GM21390 (cell line): ENCODE data around the gene RIN3.

Experiments
- ATAC-seq: cut with Tn5 transposase; IDR thresholded peaks from one replicate; pipeline ENCODE4 v1.9.1; 2021; ENCODE audit not compliant: unreplicated experiment

RIN3 gene

DNA sequence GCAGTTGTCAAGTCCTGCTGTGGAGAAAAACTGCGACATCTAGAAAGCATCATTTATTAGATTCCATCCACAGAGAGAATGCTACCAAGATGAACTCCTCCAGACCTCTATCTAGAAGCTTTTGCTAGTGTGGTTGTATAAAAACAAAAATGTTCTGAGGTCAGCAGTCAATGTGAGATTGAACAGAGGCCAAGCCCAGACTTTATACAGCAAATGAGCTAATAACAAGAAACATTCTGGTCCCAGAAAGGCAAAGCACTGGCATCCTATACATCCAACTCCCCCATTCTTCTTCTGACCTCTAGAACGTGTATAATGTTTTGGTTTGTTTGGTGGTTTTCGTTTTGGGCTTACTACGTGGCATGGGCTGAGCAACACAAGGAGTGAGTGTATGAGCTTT, 26.7 kb upstream of the RIN3 start:
- no peak for ATAC-seq

DNA sequence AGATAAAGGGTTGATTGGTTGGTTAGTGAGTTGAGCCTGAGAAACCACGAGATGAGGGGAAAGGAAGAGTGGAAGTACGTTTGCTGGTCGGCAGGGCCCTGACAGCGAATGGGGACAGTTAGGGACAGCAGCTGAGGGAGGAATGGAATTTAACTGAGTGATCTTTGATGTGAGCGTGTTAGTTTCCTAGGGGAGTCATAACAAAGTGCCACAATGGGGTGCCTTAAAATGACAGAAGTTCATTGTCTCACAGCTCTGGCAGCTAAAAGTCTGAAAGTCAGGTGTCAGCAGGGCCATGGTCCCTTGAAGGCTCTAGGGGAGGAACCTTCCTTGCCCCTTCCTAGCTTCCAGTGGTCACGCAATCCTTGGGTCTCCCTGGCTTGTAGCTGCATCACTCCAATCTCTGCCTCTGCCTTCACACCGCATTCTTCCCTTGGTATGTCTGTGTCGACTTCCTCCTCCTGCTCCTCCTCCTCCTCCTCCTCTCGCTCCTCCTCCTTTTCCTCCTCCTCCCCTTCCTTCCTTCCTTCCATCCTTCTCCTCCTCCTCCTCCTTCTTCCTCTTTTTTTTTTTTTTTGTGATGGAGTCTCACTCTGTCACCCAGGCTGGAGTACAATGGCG, 26.0 kb upstream of the RIN3 start:
- no peak for ATAC-seq

DNA sequence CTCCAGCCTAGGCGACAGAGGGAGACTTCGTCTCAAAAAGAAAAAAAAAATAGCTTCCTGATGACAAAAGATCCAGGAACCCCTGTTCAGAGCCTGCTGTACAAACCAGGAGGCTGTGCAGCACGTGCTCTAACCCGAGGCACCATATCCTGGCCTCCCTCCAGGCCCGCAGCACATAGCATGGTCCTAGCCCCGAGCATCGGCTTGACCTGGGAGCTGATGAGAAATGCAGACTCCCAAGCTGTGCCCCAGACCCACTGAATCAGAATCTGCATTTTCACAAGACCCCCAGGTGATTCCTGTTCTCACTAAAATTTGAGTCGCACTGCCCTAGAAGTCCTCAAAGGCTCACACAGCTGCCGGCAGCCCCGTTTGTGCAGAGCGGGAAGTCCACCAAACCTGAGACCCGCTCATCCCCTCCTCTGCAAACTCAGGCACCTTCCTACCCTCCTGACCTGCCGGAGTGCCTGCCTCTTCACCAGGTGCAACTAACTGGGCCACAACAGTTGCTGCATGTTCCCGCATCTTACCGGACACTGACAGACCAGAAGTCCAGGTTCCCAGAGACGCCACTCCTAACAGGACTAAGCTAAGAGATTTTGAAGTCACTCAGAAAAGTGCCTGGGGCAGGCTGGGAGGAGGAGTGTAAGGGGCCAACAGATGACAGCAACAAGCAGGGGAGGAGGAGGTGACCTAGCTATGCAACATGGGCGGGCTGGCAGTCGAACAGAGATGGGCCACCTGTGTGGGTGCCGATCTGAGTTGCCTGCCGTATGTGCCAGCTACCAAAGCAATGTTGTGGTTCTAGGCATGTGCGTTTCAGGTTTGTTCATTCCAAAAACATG, 24.0 kb upstream of the RIN3 start:
- ATAC-seq, result no peak

- no peak for ATAC-seq
Measured at GRCh38 chr14:92490239-92490959, 23.2 kb upstream of the RIN3 start.

DNA sequence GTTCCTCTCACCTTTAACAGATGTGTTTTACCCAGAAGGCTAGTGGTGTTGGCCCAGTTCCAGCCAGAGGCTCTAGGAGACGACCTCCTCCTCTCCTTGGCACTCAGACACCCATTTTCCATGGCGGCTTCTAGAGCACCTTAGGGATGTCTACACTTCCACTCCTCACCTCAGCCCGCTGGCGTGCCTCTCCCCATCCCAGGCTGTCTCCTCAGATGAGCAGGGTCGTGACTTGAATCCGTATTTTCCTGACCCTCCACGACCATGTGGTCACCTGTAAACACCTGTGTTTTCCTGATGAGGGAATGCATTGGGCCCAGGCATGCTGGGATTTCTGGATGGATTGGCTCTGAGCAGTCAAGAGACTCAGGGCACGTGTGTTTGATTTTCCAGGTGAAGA, 21.8 kb upstream of the RIN3 start:
- no peak for ATAC-seq

GRCh38 chr14:92492258-92492657, 21.3 kb upstream of the RIN3 start:
- ATAC-seq, result no peak

DNA sequence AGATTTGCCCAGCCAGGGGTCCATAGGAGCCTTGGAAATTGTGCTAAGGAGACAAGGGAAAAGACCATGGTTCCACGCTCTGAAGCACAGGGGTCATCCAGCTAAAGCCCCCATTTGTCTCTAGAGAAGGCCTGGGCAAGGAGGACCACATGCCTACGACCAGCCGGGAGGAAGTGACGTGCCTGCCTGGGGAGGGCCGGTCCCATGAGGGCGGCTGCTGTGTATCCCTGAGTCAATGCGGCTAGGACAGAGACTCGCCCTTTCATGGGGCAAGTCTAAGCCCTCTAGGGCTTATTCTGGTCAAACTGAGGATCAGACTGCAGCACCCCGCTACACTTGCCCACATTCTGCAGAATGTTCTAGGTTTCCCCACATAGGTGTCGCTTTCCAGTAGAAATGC, 20.6 kb upstream of the RIN3 start:
- no peak for ATAC-seq

DNA sequence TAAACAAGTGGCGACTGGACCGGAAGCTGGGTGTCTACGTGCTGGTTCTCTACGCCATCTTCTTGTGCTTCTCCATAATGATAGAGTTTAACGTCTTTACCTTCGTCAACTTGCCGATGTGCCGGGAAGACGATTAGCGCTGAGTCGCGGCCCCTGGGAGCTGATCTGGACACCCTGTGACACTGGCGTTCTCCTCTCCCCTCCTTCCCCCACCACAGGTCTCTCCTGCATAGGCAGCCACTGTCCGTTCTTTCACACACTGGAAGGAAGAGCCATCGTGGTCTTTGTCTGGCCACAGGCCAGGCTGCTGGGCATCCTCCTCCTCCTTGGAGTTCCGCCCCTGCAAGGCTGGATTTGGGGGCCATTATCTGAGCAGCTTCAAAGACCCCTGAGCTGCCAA, 20.1 kb upstream of the RIN3 start:
- no peak for ATAC-seq

- ATAC-seq, result peak; percentile 70
Measured at GRCh38 chr14:92494512-92494911, 19.1 kb upstream of the RIN3 start.

GRCh38 chr14:92495027-92495426, 18.6 kb upstream of the RIN3 start:
- no peak for ATAC-seq

DNA sequence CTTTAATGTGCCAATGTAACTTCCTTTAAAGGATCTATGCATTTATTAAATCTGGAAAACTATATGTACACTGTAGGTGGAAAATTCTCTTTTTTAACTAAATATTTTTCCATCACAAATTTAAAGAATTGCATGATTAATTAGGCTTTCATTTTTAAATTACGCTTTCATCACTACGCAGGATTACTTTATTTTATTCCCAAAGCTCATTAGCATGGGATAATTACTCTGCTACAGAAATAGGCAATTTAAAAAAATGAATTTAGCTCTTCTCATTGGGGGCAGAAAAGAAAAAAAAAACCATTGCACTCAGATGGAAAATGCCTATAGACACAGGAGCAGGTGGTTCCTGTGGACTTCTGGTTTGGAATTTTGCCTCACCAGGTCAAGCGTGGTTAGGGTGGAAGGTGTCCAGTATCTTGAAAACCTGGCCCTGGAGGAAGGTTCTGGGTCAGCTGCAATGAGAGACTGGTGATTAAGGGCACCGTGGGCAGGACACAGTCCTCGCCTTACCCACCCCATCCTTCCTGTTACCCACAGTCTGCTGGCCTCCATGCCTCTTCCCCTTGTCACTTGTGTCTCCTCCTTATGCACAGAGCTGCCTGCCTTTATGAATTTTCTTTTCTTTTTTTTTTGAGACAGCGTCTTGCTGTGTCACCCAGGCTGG, 17.3 kb upstream of the RIN3 start:
- no peak for ATAC-seq

DNA sequence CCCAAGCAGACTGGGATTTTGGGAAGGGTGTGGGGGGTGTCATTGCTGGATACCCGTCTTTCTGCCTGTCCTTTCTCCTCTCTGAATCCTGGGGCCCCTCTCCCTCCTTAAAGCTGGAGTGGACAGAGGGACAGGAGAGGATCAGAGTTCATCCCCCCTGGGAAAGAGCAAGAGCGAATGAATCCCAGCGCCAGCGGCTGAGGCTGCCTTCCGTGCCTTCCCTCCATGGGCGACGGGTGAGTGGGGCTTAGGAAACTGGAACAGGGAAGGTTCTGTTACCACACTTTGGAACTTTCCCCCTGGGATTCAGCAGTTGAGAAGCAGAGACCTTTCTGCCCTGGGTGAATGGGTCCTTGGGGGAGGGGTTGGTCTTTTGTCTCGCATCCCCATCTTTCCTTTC, 16.2 kb upstream of the RIN3 start:
- no peak for ATAC-seq

DNA sequence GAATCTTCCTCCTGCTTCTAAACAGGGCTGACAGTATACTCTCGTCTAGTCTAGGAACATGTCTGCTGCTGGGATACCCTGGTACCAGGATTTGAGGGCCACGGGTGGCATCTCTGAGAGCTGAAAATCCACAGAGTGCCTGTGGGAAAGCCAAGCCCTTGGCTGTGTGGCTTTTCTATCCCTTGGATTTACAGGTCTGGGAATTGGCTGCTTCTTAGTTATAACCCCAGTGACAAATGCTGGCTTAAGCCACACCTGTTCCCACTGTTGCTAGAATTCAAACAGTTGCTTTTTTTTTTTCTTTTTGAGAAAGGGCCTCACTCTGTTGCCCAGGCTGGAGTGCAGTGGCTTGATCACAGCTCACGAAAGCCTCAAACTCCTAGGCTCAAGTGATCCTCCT, 14.3 kb upstream of the RIN3 start:
- ATAC-seq, result no peak

GRCh38 chr14:92500491-92500941, 13.1 kb upstream of the RIN3 start:
- no peak for ATAC-seq

GRCh38 chr14:92501891-92502351, 11.7 kb upstream of the RIN3 start:
- ATAC-seq, result no peak

- ATAC-seq, result no peak
Measured at GRCh38 chr14:92502541-92503286, 10.9 kb upstream of the RIN3 start.

DNA sequence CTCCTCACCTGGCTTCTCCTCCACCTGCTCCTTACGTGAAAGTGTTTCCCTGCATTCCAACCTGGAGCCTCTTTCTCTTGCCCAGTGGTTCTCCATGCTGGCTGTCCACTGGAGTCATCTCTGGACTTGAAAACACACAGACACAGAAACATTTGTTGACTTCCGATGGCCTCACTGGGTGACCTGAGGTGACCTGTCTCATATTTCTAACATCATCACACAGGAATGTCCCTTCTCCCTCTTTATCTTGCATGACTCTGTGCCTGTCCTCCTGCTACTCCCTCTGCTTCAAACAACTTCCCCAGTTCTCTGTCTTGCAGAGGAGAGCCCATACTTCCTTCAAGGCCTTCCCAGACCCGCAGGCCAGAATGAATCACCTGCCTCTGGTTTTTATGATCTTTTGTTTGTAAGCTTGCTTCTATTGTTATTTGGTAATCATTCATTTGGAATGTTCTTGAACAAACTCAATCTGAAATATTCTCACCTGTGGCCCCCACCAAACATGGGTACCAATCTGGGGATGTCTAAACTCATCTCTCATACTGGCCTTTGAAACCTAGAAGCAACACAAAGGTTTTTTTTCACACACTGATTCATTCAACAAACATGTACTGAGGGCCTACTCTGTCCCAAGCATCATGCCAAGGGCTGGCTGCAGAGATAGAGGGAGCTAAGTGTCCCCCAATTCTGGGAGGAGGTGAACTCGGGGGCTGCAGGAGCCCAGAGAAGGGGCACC, 9.7 kb upstream of the RIN3 start:
- no peak for ATAC-seq

- no peak for ATAC-seq
Measured at GRCh38 chr14:92505826-92506225, 7.8 kb upstream of the RIN3 start.

DNA sequence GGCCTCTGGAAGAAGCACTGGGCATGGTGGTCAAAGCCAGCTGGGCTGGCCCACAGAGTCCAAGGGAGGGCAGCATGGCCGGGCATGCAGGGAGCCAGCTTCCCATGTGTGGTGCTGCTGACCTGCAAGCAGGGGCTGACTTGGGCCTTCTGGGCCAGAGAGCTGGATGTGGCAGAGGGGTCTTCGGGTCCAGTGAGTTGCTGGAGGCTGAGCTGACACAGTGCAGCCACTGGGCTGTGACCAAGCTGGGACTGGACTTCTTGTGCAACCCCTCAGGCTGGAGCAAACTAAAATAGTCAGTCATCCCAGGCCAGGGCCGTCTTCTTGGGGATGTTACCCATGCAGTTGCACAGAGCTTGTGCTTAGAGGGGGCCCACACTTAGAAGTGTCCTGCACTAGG, 7.3 kb upstream of the RIN3 start:
- no peak for ATAC-seq

GRCh38 chr14:92507174-92507768, 6.3 kb upstream of the RIN3 start:
- peak; percentile 51 for ATAC-seq
